Measurements from ENCODE around the gene CD300E. TPM values are rescaled to one million over a fixed set of nuclear protein-coding genes. Genes with fewer than 3 reads are reported as not detected.
A peak's percentile ranks its signal among the peaks of the same experiment; 100 is the strongest.

Gene CD300E
- total and polyA plus RNA-seq, 2 of the 13 experiments (the other 11 are each of a cell fraction or from before 2014, with no cell fraction given) = not detected

DNA sequence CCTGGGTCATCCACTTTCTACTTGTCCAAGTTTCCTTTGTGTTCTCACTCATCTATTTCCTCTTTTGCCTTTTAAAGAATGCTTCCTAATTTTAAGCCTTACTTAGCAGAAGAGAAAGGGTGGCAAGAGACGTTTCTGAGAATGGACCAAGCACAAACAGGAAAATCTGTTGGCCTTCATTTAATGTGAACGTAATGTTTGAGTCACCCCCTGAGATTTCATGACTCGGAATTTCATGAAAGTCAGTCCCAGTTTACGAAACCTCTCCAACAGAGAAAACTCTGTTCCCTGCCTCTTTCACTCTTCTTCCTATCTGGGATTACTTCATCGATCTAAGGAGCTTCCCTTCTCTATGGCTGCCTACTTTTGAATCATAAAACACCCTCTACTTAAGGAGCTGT lies at the start of gene CD300E (continued):
- TF ChIP-seq, protein P1, sequence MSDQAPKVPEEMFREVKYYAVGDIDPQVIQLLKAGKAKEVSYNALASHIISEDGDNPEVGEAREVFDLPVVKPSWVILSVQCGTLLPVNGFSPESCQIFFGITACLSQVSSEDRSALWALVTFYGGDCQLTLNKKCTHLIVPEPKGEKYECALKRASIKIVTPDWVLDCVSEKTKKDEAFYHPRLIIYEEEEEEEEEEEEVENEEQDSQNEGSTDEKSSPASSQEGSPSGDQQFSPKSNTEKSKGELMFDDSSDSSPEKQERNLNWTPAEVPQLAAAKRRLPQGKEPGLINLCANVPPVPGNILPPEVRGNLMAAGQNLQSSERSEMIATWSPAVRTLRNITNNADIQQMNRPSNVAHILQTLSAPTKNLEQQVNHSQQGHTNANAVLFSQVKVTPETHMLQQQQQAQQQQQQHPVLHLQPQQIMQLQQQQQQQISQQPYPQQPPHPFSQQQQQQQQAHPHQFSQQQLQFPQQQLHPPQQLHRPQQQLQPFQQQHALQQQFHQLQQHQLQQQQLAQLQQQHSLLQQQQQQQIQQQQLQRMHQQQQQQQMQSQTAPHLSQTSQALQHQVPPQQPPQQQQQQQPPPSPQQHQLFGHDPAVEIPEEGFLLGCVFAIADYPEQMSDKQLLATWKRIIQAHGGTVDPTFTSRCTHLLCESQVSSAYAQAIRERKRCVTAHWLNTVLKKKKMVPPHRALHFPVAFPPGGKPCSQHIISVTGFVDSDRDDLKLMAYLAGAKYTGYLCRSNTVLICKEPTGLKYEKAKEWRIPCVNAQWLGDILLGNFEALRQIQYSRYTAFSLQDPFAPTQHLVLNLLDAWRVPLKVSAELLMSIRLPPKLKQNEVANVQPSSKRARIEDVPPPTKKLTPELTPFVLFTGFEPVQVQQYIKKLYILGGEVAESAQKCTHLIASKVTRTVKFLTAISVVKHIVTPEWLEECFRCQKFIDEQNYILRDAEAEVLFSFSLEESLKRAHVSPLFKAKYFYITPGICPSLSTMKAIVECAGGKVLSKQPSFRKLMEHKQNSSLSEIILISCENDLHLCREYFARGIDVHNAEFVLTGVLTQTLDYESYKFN (CRISPR knock-in tag; conservative IDR thresholded peaks at IDR 0.05) = no peak
- TF ChIP-seq RBFOX2 (IDR thresholded peaks at IDR 0.05; ENCODE audit: low read depth, low read length) (no peak), ZNF670 (CRISPR knock-in tag; IDR thresholded peaks at IDR 0.05; ENCODE audit: borderline replicate concordance) (no peak)

DNA sequence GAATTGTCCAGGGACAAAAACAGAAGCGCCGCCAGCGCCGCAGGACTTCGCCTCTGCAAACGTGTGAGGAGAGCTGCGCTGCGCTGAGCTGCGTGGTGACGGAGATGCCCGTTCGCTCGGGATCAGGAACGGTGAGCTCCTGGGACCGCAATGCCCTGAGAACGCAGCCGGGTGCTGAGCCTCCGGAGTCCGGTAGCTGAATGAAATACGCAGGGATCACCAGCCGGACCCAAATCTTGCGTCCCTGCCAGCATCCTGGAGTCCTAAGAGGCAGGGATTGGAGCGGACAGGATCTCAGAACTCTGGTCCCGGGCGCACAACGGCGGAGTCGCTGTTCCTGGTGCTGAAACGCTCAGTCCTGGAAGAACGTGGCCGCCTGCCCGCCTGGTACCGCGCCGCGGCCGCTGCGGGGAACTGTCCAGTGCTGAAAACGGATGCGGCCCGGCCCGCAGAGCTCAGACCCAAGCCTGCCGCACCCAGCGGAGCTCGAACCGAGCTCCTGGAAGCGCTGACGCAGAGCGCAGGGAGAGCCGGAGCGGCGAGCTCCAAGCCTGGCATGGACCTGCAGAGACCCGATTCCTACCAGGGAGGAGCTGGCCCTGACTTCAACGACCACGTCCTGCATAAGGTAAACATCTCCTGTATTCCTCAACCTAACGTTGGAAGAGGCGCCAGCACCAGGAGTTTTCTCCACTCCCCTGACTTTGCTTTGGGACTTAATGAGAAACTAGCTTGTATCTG lies 47.7 kb upstream of the CD300E start:
- ChIA-PET POLR2A (interaction anchor here (1.5 kb wide), 1 partner anchor 65 kb away, joined by 6 read pairs; no protein-coding TSS in a partner anchor), CTCF (ENCODE audit: low intra/inter-chr PET ratio, low total read pairs) (no interaction called here)
- intact Hi-C loops (cut with micrococcal nuclease; ENCODE audit: unreplicated experiment) = no loop called here
- FAIRE-seq (peak; percentile 47), ATAC-seq (peak; percentile 98), DNase-seq (ENCODE audit: low spot score) (peak; percentile 67)
- Histone ChIP-seq H3K4me2 (ENCODE audit: low read depth, low read length) (no peak overlapping the region), H3K79me2 (ENCODE audit: insufficient read depth, low read length) (no peaks in the 10 kb centered on the region), H3K9me3 (ENCODE audit: low read length) (no peaks in the 10 kb centered on the region), H2AFZ (ENCODE audit: low read length) (no peak overlapping the region), H3K9ac (ENCODE audit: insufficient read depth, low read depth, low read length) (no peak overlapping the region), H3K4me3 (replicated peaks in 1 of 3; ENCODE audit: insufficient read depth in 1 of 3, low read depth in 2 of 3, low read length in 3 of 3) (no peak overlapping the region), H4K20me1 (ENCODE audit: insufficient read depth, low read length) (peaks cover 4% of the 10 kb centered on the region), H3K36me3 (replicated peaks in 1 of 2; ENCODE audit: control insufficient read depth in 1 of 2, insufficient read depth in 2 of 2, low read length in 2 of 2) (no peaks in the 10 kb centered on the region), H3K27me3 (ENCODE audit: control insufficient read depth in 1 of 2, insufficient read depth in 2 of 2, low read length in 2 of 2) (peaks cover 0 to 5% of the 10 kb centered on the region in 2 experiments; a peak in 2 of 5 replicates), H3K4me1 (ENCODE audit: insufficient read depth, low read length) (no peaks in the 10 kb centered on the region), H3K27ac (ENCODE audit: extremely low read length, insufficient read depth, low read length) (no peak overlapping the region)
- in situ Hi-C loops (cut with HindIII; ENCODE audit: extremely low pct_ligation_motif_present, low pct_unique_long_range_greater_than_20kb) = no loop called here
- no TSS peak for BruUV-seq (replicated peaks)
- WGBS (ENCODE audit: low lambda C conversion rate) = 67% methylated on average over 32 of the region's 57 CpGs
- TF ChIP-seq ZNF446 (CRISPR knock-in tag; IDR thresholded peaks at IDR 0.05) (peak; percentile 100), ZNF274 (CRISPR knock-in tag; IDR thresholded peaks at IDR 0.05) (peak; percentile 100), HNF4G (IDR thresholded peaks at IDR 0.05; ENCODE audit: borderline replicate concordance, low read depth, low read length) (no peak), HNF4G (CRISPR knock-in tag; IDR thresholded peaks at IDR 0.05; ENCODE audit: borderline replicate concordance, low read depth) (peak; percentile 96), ERF (CRISPR knock-in tag; IDR thresholded peaks at IDR 0.05) (peak; percentile 100), SMARCC2 (IDR thresholded peaks at IDR 0.05) (no peak), ZNF776 (CRISPR knock-in tag; IDR thresholded peaks at IDR 0.05) (peak; percentile 100), HOXA9 (CRISPR knock-in tag; IDR thresholded peaks at IDR 0.05; ENCODE audit: borderline replicate concordance) (peak; percentile 100), RXRB (CRISPR knock-in tag; IDR thresholded peaks at IDR 0.05; ENCODE audit: borderline replicate concordance) (peak; percentile 97), ELF3 (CRISPR knock-in tag; IDR thresholded peaks at IDR 0.05) (peak; percentile 99), ZNF138 (CRISPR knock-in tag; IDR thresholded peaks at IDR 0.05; ENCODE audit: low read depth) (peak; percentile 100), TARDBP (CRISPR knock-in tag; IDR thresholded peaks at IDR 0.05) (peak; percentile 98), ZMYM3 (CRISPR knock-in tag; IDR thresholded peaks at IDR 0.05) (peak; percentile 89)
- TF ChIP-seq, protein P1 (CRISPR knock-in tag; conservative IDR thresholded peaks at IDR 0.05) = peak; percentile 68

Data from HepG2 (cell line).